ENCODE data around the gene TMEM234.

Gene TMEM234

GRCh38 chr1:32247983-32248889 is 26.1 kb upstream of the TMEM234 start:
- CTCF ChIA-PET: interaction anchor here (0.9 to 5.9 kb wide), 19 partner anchors 9 to 175 kb away, joined by 3 to 61 read pairs (median 5); partner anchors contain the start of genes EIF3I, HDAC1, TMEM234 and TMEM39B
- no peaks in the 10 kb centered on the region for H3K27me3 Mint-ChIP-seq
- H3K36me3 Mint-ChIP-seq: peaks cover 21% of the 10 kb centered on the region
- DNase-seq: peak; percentile 85
- no peaks in the 10 kb centered on the region for H3K9me3 Mint-ChIP-seq
- peak overlapping the region; percentile 96 for H3K27ac Mint-ChIP-seq
- H3K4me3 Mint-ChIP-seq: peak overlapping the region; percentile 67
- H3K4me1 Mint-ChIP-seq: peaks cover 55% of the 10 kb centered on the region

- H3K9me3 Mint-ChIP-seq: no peaks in the 10 kb centered on the region
- CTCF ChIA-PET: interaction anchor here (1.1 to 5.9 kb wide), 12 partner anchors 9 to 103 kb away, joined by 4 to 61 read pairs (median 9); partner anchors contain the start of genes EIF3I, HDAC1 and TMEM234
- H3K27ac Mint-ChIP-seq: peak overlapping the region; percentile 96
- H3K4me1 Mint-ChIP-seq: peaks cover 60% of the 10 kb centered on the region
- no peak for DNase-seq
- no peaks in the 10 kb centered on the region for H3K27me3 Mint-ChIP-seq
- H3K4me3 Mint-ChIP-seq: peak overlapping the region; percentile 67
- peaks cover 14% of the 10 kb centered on the region for H3K36me3 Mint-ChIP-seq
Measured at GRCh38 chr1:32247452-32247851, 25.3 kb upstream of the TMEM234 start.

GRCh38 chr1:32246888-32247273 is 24.7 kb upstream of the TMEM234 start, which contains the start of gene FAM167B:
FAM167B (plus strand) TSS chr1:32247222; CDS start chr1:32247422, 200 bp downstream.
- Mint-ChIP-seq H3K4me3 (peak within 1 kb of the TSS; percentile 67), H3K27me3 (no peaks in the 10 kb centered on the region), H3K4me1 (peaks cover 66% of the 10 kb centered on the region), H3K9me3 (no peaks in the 10 kb centered on the region), H3K36me3 (peaks cover 8% of the 10 kb centered on the region), H3K27ac (peak within 1 kb of the TSS; percentile 96)
- no peak for DNase-seq
- CTCF ChIA-PET: interaction anchor here (1.2 to 4.2 kb wide), 3 partner anchors 12 to 31 kb away, joined by 4 to 16 read pairs (median 7); no protein-coding TSS in a partner anchor

GRCh38 chr1:32242341-32242851 is 20.2 kb upstream of the TMEM234 start:
- Mint-ChIP-seq H3K4me1 (peaks cover 51% of the 10 kb centered on the region), H3K36me3 (no peaks in the 10 kb centered on the region), H3K4me3 (no peak overlapping the region), H3K27me3 (peaks cover 20% of the 10 kb centered on the region), H3K27ac (no peak overlapping the region), H3K9me3 (no peaks in the 10 kb centered on the region)
- CTCF ChIA-PET: interaction anchor here (0.8 to 1.1 kb wide), 2 partner anchors 11 to 23 kb away, joined by 3 read pairs; no protein-coding TSS in a partner anchor
- DNase-seq: no peak

- peak; percentile 58 for DNase-seq
- CTCF ChIA-PET: interaction anchor here (0.6 to 6.9 kb wide), 13 partner anchors 8 to 81 kb away, joined by 3 to 49 read pairs (median 5); partner anchors contain the start of gene LCK
Measured at GRCh38 chr1:32241001-32241763, 19.0 kb upstream of the TMEM234 start.

GRCh38 chr1:32240140-32240951 is 18.2 kb upstream of the TMEM234 start:
- DNase-seq: peak; percentile 68
- H3K27me3 Mint-ChIP-seq: peaks cover 20% of the 10 kb centered on the region
- CTCF ChIA-PET: interaction anchor here (0.7 to 6.9 kb wide), 13 partner anchors 9 to 82 kb away, joined by 3 to 49 read pairs (median 5); partner anchors contain the start of gene LCK
- no peaks in the 10 kb centered on the region for H3K36me3 Mint-ChIP-seq
- H3K4me1 Mint-ChIP-seq: peaks cover 32% of the 10 kb centered on the region
- H3K9me3 Mint-ChIP-seq: no peaks in the 10 kb centered on the region
- H3K27ac Mint-ChIP-seq: peak overlapping the region; percentile 24
- peak overlapping the region; percentile 81 for H3K4me3 Mint-ChIP-seq

More at GRCh38 chr1:32241001-32241763, 19.0 kb upstream of the TMEM234 start:
- H3K4me3 Mint-ChIP-seq: peak overlapping the region; percentile 81
- peak overlapping the region; percentile 24 for H3K27ac Mint-ChIP-seq
- no peaks in the 10 kb centered on the region for H3K36me3 Mint-ChIP-seq
- H3K4me1 Mint-ChIP-seq: peaks cover 39% of the 10 kb centered on the region
- H3K27me3 Mint-ChIP-seq: peaks cover 20% of the 10 kb centered on the region
- no peaks in the 10 kb centered on the region for H3K9me3 Mint-ChIP-seq

GRCh38 chr1:32239790-32240139 is 17.6 kb upstream of the TMEM234 start:
- Mint-ChIP-seq H3K4me1 (peaks cover 29% of the 10 kb centered on the region), H3K27ac (no peak overlapping the region), H3K36me3 (no peaks in the 10 kb centered on the region), H3K27me3 (peaks cover 20% of the 10 kb centered on the region), H3K4me3 (peak overlapping the region; percentile 81), H3K9me3 (no peaks in the 10 kb centered on the region)
- no peak for DNase-seq
- CTCF ChIA-PET: interaction anchor here (1.2 to 6.9 kb wide), 6 partner anchors 10 to 83 kb away, joined by 3 to 49 read pairs (median 8); partner anchors contain the start of gene LCK

GRCh38 chr1:32239337-32239736 is 17.2 kb upstream of the TMEM234 start:
- CTCF ChIA-PET: interaction anchor here (0.6 to 6.9 kb wide), 5 partner anchors 10 to 111 kb away, joined by 3 to 49 read pairs (median 5); partner anchors contain the start of gene LCK
- Mint-ChIP-seq H3K27ac (no peak overlapping the region), H3K9me3 (no peaks in the 10 kb centered on the region), H3K4me3 (peak overlapping the region; percentile 39), H3K36me3 (no peaks in the 10 kb centered on the region), H3K4me1 (peaks cover 29% of the 10 kb centered on the region), H3K27me3 (peaks cover 20% of the 10 kb centered on the region)
- DNase-seq: no peak

- H3K4me3 Mint-ChIP-seq: no peak overlapping the region
- peaks cover 8% of the 10 kb centered on the region for H3K27me3 Mint-ChIP-seq
- H3K9me3 Mint-ChIP-seq: no peaks in the 10 kb centered on the region
- H3K36me3 Mint-ChIP-seq: peaks cover 7% of the 10 kb centered on the region
- no peak overlapping the region for H3K27ac Mint-ChIP-seq
- DNase-seq: no peak
- CTCF ChIA-PET: interaction anchor here (1.0 to 1.2 kb wide), 2 partner anchors 19 to 24 kb away, joined by 3 to 4 read pairs; no protein-coding TSS in a partner anchor
- peaks cover 4% of the 10 kb centered on the region for H3K4me1 Mint-ChIP-seq
Measured at GRCh38 chr1:32234792-32235191, 12.6 kb upstream of the TMEM234 start.

GRCh38 chr1:32232558-32233304 is 10.6 kb upstream of the TMEM234 start:
- CTCF ChIA-PET: interaction anchor here (1.4 kb wide), 1 partner anchor 16 kb away, joined by 4 read pairs; no protein-coding TSS in a partner anchor
- H3K4me3 Mint-ChIP-seq: no peak overlapping the region
- peaks cover 24% of the 10 kb centered on the region for H3K36me3 Mint-ChIP-seq
- no peak for DNase-seq
- H3K4me1 Mint-ChIP-seq: peaks cover under 1% of the 10 kb centered on the region
- H3K27me3 Mint-ChIP-seq: no peaks in the 10 kb centered on the region
- no peaks in the 10 kb centered on the region for H3K9me3 Mint-ChIP-seq
- H3K27ac Mint-ChIP-seq: no peak overlapping the region

GRCh38 chr1:32231843-32232432 is 9.8 kb upstream of the TMEM234 start:
- Mint-ChIP-seq H3K27ac (no peak overlapping the region), H3K27me3 (no peaks in the 10 kb centered on the region), H3K9me3 (no peaks in the 10 kb centered on the region), H3K36me3 (peaks cover 29% of the 10 kb centered on the region), H3K4me1 (peaks cover 5% of the 10 kb centered on the region), H3K4me3 (no peak overlapping the region)
- CTCF ChIA-PET: interaction anchor here (1.4 kb wide), 1 partner anchor 16 kb away, joined by 4 read pairs; no protein-coding TSS in a partner anchor
- DNase-seq: no peak

- DNase-seq: no peak
- Mint-ChIP-seq H3K36me3 (peaks cover 45% of the 10 kb centered on the region), H3K9me3 (no peaks in the 10 kb centered on the region), H3K4me1 (peaks cover 20% of the 10 kb centered on the region), H3K27ac (no peak overlapping the region), H3K4me3 (no peak overlapping the region), H3K27me3 (no peaks in the 10 kb centered on the region)
- CTCF ChIA-PET: interaction anchor here (0.8 to 4.3 kb wide), 4 partner anchors 12 to 147 kb away, joined by 3 to 20 read pairs (median 10); no protein-coding TSS in a partner anchor
Measured at GRCh38 chr1:32228771-32229170, 6.6 kb upstream of the TMEM234 start.
